ENCODE data around the gene SEMA6D. TPM values are rescaled to one million over a fixed set of nuclear protein-coding genes. Genes with fewer than 3 reads are reported as not detected.

SEMA6D gene
- total and polyA plus RNA-seq, 10 of the 15 experiments (the other 5 are each of a cell fraction or from before 2014, with no cell fraction given) = 0.01 to 0.52 (median 0.09) TPM; not detected in 6

DNA sequence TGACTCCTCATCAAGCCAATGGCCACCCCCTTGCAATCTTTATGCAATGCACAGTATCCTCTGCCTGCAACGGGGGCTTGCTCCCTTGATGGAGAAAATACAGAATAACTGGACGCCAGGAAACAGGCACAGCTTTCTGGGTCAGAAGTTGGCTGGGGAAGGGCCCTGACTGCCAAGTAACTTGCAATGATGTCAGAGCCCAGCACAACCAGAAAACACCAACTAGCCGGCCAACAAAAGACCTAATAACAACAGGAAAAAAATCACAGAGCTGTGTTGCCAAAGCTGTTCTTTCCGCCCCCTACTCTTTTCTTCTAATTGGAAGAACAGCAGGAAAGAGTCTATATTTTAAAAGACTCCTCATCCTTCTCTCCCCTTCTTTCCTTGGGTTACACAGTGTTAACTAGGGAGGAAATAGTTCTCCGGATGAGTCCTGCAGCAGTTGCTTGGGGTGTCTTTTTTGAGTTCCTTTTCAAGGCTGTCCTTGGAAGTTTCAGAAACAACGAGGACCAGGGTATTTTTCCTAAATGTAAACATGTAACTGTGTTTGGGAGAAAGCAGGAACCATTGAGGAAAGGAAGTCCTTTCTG, 1.4 kb upstream of the SEMA6D start:
- in situ Hi-C loops (cut with MboI) = no loop called here
- intact Hi-C loops (cut with micrococcal nuclease; ENCODE audit: unreplicated experiment) = no loop called here
- H2AFZ ChIP-seq (ENCODE audit: control insufficient read depth, low read depth, low read length) = no peak overlapping the region
- TF ChIP-seq MYC (IDR thresholded peaks at IDR 0.05; ENCODE audit: insufficient read depth, insufficient read length, insufficient replicate concordance, low read length, severe bottlenecking) = no peak
- no peak for TF ChIP-seq RBBP5 (conservative IDR thresholded peaks at IDR 0.05)
- TF ChIP-seq NRF1 (conservative IDR thresholded peaks at IDR 0.05; ENCODE audit: low read depth, low read length) = no peak
- TF ChIP-seq SP1 (IDR thresholded peaks at IDR 0.05; ENCODE audit: low read depth, low read length) = no peak
- H3K36me3 ChIP-seq (ENCODE audit: control insufficient read depth in 2 of 2, insufficient read depth in 2 of 2, low read length in 1 of 2) = no peaks in the 10 kb centered on the region
- 29% methylated on average over 6 of the region's 6 CpGs for WGBS (ENCODE audit: insufficient coverage, insufficient replicate concordance, low lambda C conversion rate, missing lambda C conversion rate)
- H3K4me2 ChIP-seq (ENCODE audit: control insufficient read depth, insufficient read depth) = no peak overlapping the region
- POLR2A ChIA-PET = no interaction called here
- peaks cover 7 to 16% of the 10 kb centered on the region in 2 experiments for H3K27me3 ChIP-seq (replicated peaks in 1 of 2; ENCODE audit: control insufficient read depth in 2 of 2, insufficient read depth in 2 of 2, low read length in 1 of 2)
- H3K9ac ChIP-seq (ENCODE audit: control insufficient read depth, insufficient read depth, low read length) = no peak overlapping the region
- no peaks in the 10 kb centered on the region for H3K9me3 ChIP-seq (replicated peaks; ENCODE audit: control insufficient read depth, insufficient read depth, low read length)
- no peaks in the 10 kb centered on the region for H4K20me1 ChIP-seq (ENCODE audit: control insufficient read depth, insufficient read depth)
- DNase-seq (ENCODE audit: low read depth, low spot score) = no peak
- H3K27ac ChIP-seq (ENCODE audit: control insufficient read depth, insufficient read depth) = no peak overlapping the region
- H3K4me3 ChIP-seq = no peak overlapping the region
- no peak for ATAC-seq
- CTCF ChIA-PET = no interaction called here
- H3K79me2 ChIP-seq (ENCODE audit: control insufficient read depth, insufficient read depth, low read length) = no peaks in the 10 kb centered on the region
- no peaks in the 10 kb centered on the region for H3K4me1 ChIP-seq (ENCODE audit: control insufficient read depth, insufficient read depth, low read length)
- RAD21 ChIA-PET (ENCODE audit: unreplicated experiment) = no interaction called here
- FAIRE-seq = no peak
- no TSS peak for BruUV-seq (replicated peaks)
- SMC1A ChIA-PET (ENCODE audit: uncharacterized antibody, unreplicated experiment) = no interaction called here

DNA sequence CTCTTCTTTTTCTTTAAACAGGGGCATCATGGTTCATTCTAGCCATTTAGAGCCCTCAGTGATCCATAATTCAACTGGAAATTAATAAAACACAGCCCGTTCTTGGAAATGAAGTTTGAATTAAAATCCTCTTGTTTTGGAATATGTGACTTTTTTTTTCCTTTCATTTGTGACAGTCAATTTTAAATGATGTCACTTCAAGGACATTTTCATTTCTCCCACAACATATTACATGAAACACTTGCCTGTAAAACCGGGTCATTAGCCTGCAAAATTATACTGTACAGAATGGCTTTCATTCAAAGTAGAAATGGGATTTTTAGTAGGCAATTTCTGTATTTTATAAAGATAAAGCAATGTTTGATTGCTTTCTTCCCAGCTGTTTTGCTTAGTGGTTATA, 789 bp upstream of the SEMA6D start:
- WGBS (ENCODE audit: insufficient coverage, insufficient replicate concordance, low lambda C conversion rate, missing lambda C conversion rate) = 2% methylated on average over 2 of the region's 2 CpGs
- Histone ChIP-seq H2AFZ (ENCODE audit: control insufficient read depth, low read depth, low read length) (no peak overlapping the region), H3K27me3 (replicated peaks in 1 of 2; ENCODE audit: control insufficient read depth in 2 of 2, insufficient read depth in 2 of 2, low read length in 1 of 2) (peaks cover 7 to 19% of the 10 kb centered on the region in 2 experiments), H3K36me3 (ENCODE audit: control insufficient read depth in 2 of 2, insufficient read depth in 2 of 2, low read length in 1 of 2) (no peaks in the 10 kb centered on the region), H3K79me2 (ENCODE audit: control insufficient read depth, insufficient read depth, low read length) (no peaks in the 10 kb centered on the region), H3K9ac (ENCODE audit: control insufficient read depth, insufficient read depth, low read length) (no peak overlapping the region), H4K20me1 (ENCODE audit: control insufficient read depth, insufficient read depth) (no peaks in the 10 kb centered on the region), H3K4me3 (no peak overlapping the region), H3K27ac (ENCODE audit: control insufficient read depth, insufficient read depth) (no peak overlapping the region), H3K9me3 (replicated peaks; ENCODE audit: control insufficient read depth, insufficient read depth, low read length) (no peaks in the 10 kb centered on the region), H3K4me2 (ENCODE audit: control insufficient read depth, insufficient read depth) (no peak overlapping the region), H3K4me1 (ENCODE audit: control insufficient read depth, insufficient read depth, low read length) (no peaks in the 10 kb centered on the region)
- no peak for FAIRE-seq
- SMC1A ChIA-PET (ENCODE audit: uncharacterized antibody, unreplicated experiment) = no interaction called here
- BruUV-seq (replicated peaks) = no TSS peak
- CTCF ChIA-PET = no interaction called here
- POLR2A ChIA-PET = no interaction called here
- intact Hi-C loops (cut with micrococcal nuclease; ENCODE audit: unreplicated experiment) = no loop called here
- in situ Hi-C loops (cut with MboI) = no loop called here
- ATAC-seq = no peak
- RAD21 ChIA-PET (ENCODE audit: unreplicated experiment) = interaction anchor here (1.4 kb wide), 1 partner anchor 271 kb away, joined by 3 read pairs; no protein-coding TSS in a partner anchor
- no peak for DNase-seq (ENCODE audit: low read depth, low spot score)
- no peak for TF ChIP-seq FOS (IDR thresholded peaks at IDR 0.05; ENCODE audit: borderline replicate concordance, extremely low read depth, insufficient read length)
- TF ChIP-seq POLR2AphosphoS5 (IDR thresholded peaks at IDR 0.05; ENCODE audit: low read length) = no peak
- TF ChIP-seq SMC3 (IDR thresholded peaks at IDR 0.05; ENCODE audit: borderline replicate concordance, low read length) = no peak
- no peak for TF ChIP-seq CHD2 (IDR thresholded peaks at IDR 0.05; ENCODE audit: borderline replicate concordance, low read depth, low read length)
- TF ChIP-seq, protein P1, sequence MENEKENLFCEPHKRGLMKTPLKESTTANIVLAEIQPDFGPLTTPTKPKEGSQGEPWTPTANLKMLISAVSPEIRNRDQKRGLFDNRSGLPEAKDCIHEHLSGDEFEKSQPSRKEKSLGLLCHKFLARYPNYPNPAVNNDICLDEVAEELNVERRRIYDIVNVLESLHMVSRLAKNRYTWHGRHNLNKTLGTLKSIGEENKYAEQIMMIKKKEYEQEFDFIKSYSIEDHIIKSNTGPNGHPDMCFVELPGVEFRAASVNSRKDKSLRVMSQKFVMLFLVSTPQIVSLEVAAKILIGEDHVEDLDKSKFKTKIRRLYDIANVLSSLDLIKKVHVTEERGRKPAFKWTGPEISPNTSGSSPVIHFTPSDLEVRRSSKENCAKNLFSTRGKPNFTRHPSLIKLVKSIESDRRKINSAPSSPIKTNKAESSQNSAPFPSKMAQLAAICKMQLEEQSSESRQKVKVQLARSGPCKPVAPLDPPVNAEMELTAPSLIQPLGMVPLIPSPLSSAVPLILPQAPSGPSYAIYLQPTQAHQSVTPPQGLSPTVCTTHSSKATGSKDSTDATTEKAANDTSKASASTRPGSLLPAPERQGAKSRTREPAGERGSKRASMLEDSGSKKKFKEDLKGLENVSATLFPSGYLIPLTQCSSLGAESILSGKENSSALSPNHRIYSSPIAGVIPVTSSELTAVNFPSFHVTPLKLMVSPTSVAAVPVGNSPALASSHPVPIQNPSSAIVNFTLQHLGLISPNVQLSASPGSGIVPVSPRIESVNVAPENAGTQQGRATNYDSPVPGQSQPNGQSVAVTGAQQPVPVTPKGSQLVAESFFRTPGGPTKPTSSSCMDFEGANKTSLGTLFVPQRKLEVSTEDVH (IDR thresholded peaks at IDR 0.05; ENCODE audit: low read depth, partially characterized antibody) = no peak
- no peak for TF ChIP-seq CHD1 (IDR thresholded peaks at IDR 0.05; ENCODE audit: low read depth, low read length)
- TF ChIP-seq CHD4 (IDR thresholded peaks at IDR 0.05) = no peak
- no peak for TF ChIP-seq TAF1 (IDR thresholded peaks at IDR 0.05; ENCODE audit: borderline replicate concordance, low read depth, low read length)
- TF ChIP-seq, protein P2, sequence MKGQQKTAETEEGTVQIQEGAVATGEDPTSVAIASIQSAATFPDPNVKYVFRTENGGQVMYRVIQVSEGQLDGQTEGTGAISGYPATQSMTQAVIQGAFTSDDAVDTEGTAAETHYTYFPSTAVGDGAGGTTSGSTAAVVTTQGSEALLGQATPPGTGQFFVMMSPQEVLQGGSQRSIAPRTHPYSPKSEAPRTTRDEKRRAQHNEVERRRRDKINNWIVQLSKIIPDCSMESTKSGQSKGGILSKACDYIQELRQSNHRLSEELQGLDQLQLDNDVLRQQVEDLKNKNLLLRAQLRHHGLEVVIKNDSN (IDR thresholded peaks at IDR 0.05; ENCODE audit: borderline replicate concordance, extremely low read length, insufficient read depth, low read depth, low read length) = no peak
- TF ChIP-seq, protein P3, sequence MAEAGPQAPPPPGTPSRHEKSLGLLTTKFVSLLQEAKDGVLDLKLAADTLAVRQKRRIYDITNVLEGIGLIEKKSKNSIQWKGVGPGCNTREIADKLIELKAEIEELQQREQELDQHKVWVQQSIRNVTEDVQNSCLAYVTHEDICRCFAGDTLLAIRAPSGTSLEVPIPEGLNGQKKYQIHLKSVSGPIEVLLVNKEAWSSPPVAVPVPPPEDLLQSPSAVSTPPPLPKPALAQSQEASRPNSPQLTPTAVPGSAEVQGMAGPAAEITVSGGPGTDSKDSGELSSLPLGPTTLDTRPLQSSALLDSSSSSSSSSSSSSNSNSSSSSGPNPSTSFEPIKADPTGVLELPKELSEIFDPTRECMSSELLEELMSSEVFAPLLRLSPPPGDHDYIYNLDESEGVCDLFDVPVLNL (IDR thresholded peaks at IDR 0.05; ENCODE audit: low read depth, low read length) = no peak
